ENCODE results near the gene FYN. TPM values are rescaled to one million over a fixed set of nuclear protein-coding genes. Genes with fewer than 3 reads are reported as not detected.

The FYN gene
- total and polyA plus RNA-seq, 2 donors, result 93.9 to 97.6 TPM

GRCh38 chr6:111862741-111863140, 10.5 kb downstream of the FYN start:
- peaks cover 0 to 9% of the 10 kb centered on the region in 2 donors for H3K36me3 ChIP-seq (ENCODE audit: control insufficient read depth in 2 of 2, insufficient read depth in 2 of 2, low read length in 1 of 2)
- 96% methylated on average over 6 of the region's 6 CpGs for WGBS
- no peak for DNase-seq (ENCODE audit: low read depth in 6 of 9, low spot score in 9 of 9)
- peaks cover 51 to 73% of the 10 kb centered on the region in 2 donors for H3K4me1 ChIP-seq (ENCODE audit: control insufficient read depth in 2 of 2, insufficient read depth in 2 of 2, low read length in 2 of 2)
- no peak overlapping the region for H3K4me3 ChIP-seq (ENCODE audit: low read length in 2 of 2)
- H3K27me3 ChIP-seq (ENCODE audit: control insufficient read depth in 2 of 2, insufficient read depth in 1 of 2, low read length in 1 of 2), result no peaks in the 10 kb centered on the region
- no peaks in the 10 kb centered on the region for H3K9me3 ChIP-seq (ENCODE audit: control insufficient read depth in 2 of 2, insufficient read depth in 1 of 2, low read length in 1 of 2)
- H3K27ac ChIP-seq (ENCODE audit: low read depth in 1 of 2, low read length in 1 of 2), result peak overlapping the region in 1 of 2 donors; percentile 28

GRCh38 chr6:111862314-111862713, 10.9 kb downstream of the FYN start:
- H3K4me3 ChIP-seq (ENCODE audit: low read length in 2 of 2), result no peak overlapping the region
- H3K9me3 ChIP-seq (ENCODE audit: control insufficient read depth in 2 of 2, insufficient read depth in 1 of 2, low read length in 1 of 2), result no peaks in the 10 kb centered on the region
- DNase-seq (ENCODE audit: low read depth in 6 of 9, low spot score in 9 of 9), result no peak
- H3K36me3 ChIP-seq (ENCODE audit: control insufficient read depth in 2 of 2, insufficient read depth in 2 of 2, low read length in 1 of 2), result peaks cover 0 to 9% of the 10 kb centered on the region in 2 donors
- H3K27me3 ChIP-seq (ENCODE audit: control insufficient read depth in 2 of 2, insufficient read depth in 1 of 2, low read length in 1 of 2), result no peaks in the 10 kb centered on the region
- WGBS, result 97% methylated on average over 5 of the region's 5 CpGs
- H3K4me1 ChIP-seq (ENCODE audit: control insufficient read depth in 2 of 2, insufficient read depth in 2 of 2, low read length in 2 of 2), result peaks cover 51 to 70% of the 10 kb centered on the region in 2 donors
- peak overlapping the region in 1 of 2 donors; percentile 73 for H3K27ac ChIP-seq (ENCODE audit: low read depth in 1 of 2, low read length in 1 of 2)

- peak in 3 of 9 donors; percentile 60 to 76 (median 61) for DNase-seq (ENCODE audit: low read depth in 6 of 9, low spot score in 9 of 9)
- H3K9me3 ChIP-seq (ENCODE audit: control insufficient read depth in 2 of 2, insufficient read depth in 1 of 2, low read length in 1 of 2), result no peaks in the 10 kb centered on the region
- H3K27ac ChIP-seq (ENCODE audit: low read depth in 1 of 2, low read length in 1 of 2), result peak overlapping the region in 1 of 2 donors; percentile 73
- WGBS, result 68% methylated on average over 7 of the region's 7 CpGs
- no peaks in the 10 kb centered on the region for H3K27me3 ChIP-seq (ENCODE audit: control insufficient read depth in 2 of 2, insufficient read depth in 1 of 2, low read length in 1 of 2)
- no peak overlapping the region for H3K4me3 ChIP-seq (ENCODE audit: low read length in 2 of 2)
- peaks cover 0 to 9% of the 10 kb centered on the region in 2 donors for H3K36me3 ChIP-seq (ENCODE audit: control insufficient read depth in 2 of 2, insufficient read depth in 2 of 2, low read length in 1 of 2)
- H3K4me1 ChIP-seq (ENCODE audit: control insufficient read depth in 2 of 2, insufficient read depth in 2 of 2, low read length in 2 of 2), result peaks cover 49 to 63% of the 10 kb centered on the region in 2 donors
Measured at GRCh38 chr6:111861431-111861885, 11.8 kb downstream of the FYN start.

DNA sequence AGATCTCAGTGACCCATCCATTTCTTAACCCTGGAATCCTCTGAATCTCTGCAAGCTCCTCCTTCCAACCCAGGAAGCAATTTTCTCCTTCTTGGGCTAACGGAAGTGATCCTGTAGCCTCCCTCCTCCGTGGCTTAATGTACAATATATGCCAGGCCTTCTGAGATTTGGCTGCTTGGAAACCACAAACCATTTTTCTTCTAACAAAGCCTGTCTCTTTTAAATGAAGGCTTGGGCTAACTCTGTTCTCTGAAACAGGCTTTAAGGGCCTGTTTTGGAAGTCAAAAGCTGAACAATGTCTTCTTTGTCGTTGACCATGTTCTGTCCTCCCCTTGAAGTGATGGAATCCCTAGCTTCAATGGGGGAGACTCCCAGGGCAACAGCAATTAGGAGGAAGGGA, 14.9 kb downstream of the FYN start:
- DNase-seq (ENCODE audit: low read depth in 6 of 9, low spot score in 9 of 9), result no peak
- WGBS, result 76% methylated on average over 3 of the region's 3 CpGs
- Histone ChIP-seq H3K4me3 (ENCODE audit: low read length in 2 of 2) (no peak overlapping the region), H3K36me3 (ENCODE audit: control insufficient read depth in 2 of 2, insufficient read depth in 2 of 2, low read length in 1 of 2) (peaks cover 0 to 13% of the 10 kb centered on the region in 2 donors), H3K27ac (ENCODE audit: low read depth in 1 of 2, low read length in 1 of 2) (no peak overlapping the region), H3K4me1 (ENCODE audit: control insufficient read depth in 2 of 2, insufficient read depth in 2 of 2, low read length in 2 of 2) (peaks cover 39 to 47% of the 10 kb centered on the region in 2 donors), H3K27me3 (ENCODE audit: control insufficient read depth in 2 of 2, insufficient read depth in 1 of 2, low read length in 1 of 2) (no peaks in the 10 kb centered on the region), H3K9me3 (ENCODE audit: control insufficient read depth in 2 of 2, insufficient read depth in 1 of 2, low read length in 1 of 2) (no peaks in the 10 kb centered on the region)

DNA sequence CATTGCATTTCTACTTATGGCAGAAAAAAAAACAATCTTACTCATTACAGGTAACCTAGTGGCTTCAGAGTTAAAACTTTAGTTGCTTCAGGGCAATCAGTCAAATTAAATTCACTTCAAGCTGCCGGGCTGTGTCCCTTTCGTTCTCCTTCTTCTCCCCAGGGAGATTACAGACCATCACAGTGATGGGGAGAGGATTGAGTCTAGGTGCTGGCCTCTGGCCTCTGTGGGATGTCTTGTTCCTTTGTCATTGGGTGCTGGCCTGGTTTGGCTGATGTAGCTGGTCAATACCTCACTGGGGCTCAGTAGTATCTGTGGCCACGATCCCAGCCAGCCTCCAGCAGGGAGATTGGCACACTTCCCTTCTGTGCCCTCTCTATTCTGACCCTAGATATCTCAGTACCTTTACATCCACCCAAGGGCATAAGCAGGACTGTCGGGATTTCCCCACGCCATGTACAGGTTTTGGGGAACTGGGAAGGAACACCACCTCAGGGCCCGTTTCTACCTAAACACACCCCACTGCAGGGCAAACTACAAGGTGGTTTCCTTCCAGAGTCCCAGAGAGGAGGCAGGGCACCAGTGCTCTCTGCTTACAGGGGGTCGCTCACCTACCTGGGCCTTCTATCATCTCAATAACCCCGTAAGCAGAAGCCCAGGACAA, 15.4 kb downstream of the FYN start:
- no peak for DNase-seq (ENCODE audit: low read depth in 6 of 9, low spot score in 9 of 9)
- no peak overlapping the region for H3K27ac ChIP-seq (ENCODE audit: low read depth in 1 of 2, low read length in 1 of 2)
- H3K36me3 ChIP-seq (ENCODE audit: control insufficient read depth in 2 of 2, insufficient read depth in 2 of 2, low read length in 1 of 2), result peaks cover 0 to 15% of the 10 kb centered on the region in 2 donors
- H3K9me3 ChIP-seq (ENCODE audit: control insufficient read depth in 2 of 2, insufficient read depth in 1 of 2, low read length in 1 of 2), result no peaks in the 10 kb centered on the region
- no peaks in the 10 kb centered on the region for H3K27me3 ChIP-seq (ENCODE audit: control insufficient read depth in 2 of 2, insufficient read depth in 1 of 2, low read length in 1 of 2)
- 95% methylated on average over 8 of the region's 8 CpGs for WGBS
- peaks cover 38 to 47% of the 10 kb centered on the region in 2 donors for H3K4me1 ChIP-seq (ENCODE audit: control insufficient read depth in 2 of 2, insufficient read depth in 2 of 2, low read length in 2 of 2)
- H3K4me3 ChIP-seq (ENCODE audit: low read length in 2 of 2), result no peak overlapping the region

DNA sequence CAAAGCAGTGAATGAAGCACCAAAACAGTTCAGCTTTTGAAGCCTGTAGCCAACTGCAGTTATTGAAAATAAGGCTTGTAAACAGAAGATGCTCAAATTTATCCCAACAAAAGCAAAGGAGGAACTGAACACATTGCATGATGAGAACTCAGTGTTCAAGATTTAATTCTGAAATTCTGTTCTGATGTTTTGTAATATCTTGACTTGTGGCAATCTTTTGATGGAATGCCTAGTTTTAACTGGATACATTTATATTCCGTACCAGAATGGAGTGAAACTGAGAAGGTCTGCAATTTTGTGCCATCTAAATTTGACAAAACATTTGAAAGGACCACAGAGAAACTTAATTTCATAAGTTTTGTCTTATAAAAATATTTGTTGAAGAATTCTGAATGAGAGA, 17.5 kb downstream of the FYN start:
- Histone ChIP-seq H3K4me3 (ENCODE audit: low read length in 2 of 2) (no peak overlapping the region), H3K4me1 (ENCODE audit: control insufficient read depth in 2 of 2, insufficient read depth in 2 of 2, low read length in 2 of 2) (peaks cover 18 to 31% of the 10 kb centered on the region in 2 donors), H3K27me3 (ENCODE audit: control insufficient read depth in 2 of 2, insufficient read depth in 1 of 2, low read length in 1 of 2) (no peaks in the 10 kb centered on the region), H3K9me3 (ENCODE audit: control insufficient read depth in 2 of 2, insufficient read depth in 1 of 2, low read length in 1 of 2) (no peaks in the 10 kb centered on the region), H3K36me3 (ENCODE audit: control insufficient read depth in 2 of 2, insufficient read depth in 2 of 2, low read length in 1 of 2) (peaks cover 0 to 12% of the 10 kb centered on the region in 2 donors), H3K27ac (ENCODE audit: low read depth in 1 of 2, low read length in 1 of 2) (no peak overlapping the region)
- WGBS, result 99% methylated on average over 1 of the region's 1 CpG
- DNase-seq (ENCODE audit: low read depth in 6 of 9, low spot score in 9 of 9), result no peak

DNA sequence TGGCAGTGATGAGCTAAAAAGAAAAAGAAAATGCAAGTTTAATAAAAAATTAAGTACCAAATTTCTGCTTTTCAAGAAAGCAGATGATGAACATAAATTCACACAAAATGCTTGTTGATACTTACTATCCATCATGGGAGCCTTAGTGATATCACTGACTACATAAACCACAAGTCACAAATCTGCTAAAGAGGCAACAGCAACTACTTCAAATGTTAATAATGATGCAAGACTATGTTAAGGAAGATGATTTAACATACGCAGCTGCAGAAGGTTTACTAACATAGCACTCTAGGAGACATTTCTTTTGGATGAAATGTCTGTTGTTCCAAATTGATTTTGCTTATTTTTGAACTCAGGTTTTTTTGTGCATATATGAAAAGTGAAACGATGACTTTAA, 18.6 kb downstream of the FYN start:
- Histone ChIP-seq H3K27me3 (ENCODE audit: control insufficient read depth in 2 of 2, insufficient read depth in 1 of 2, low read length in 1 of 2) (no peaks in the 10 kb centered on the region), H3K36me3 (ENCODE audit: control insufficient read depth in 2 of 2, insufficient read depth in 2 of 2, low read length in 1 of 2) (peaks cover 0 to 12% of the 10 kb centered on the region in 2 donors), H3K9me3 (ENCODE audit: control insufficient read depth in 2 of 2, insufficient read depth in 1 of 2, low read length in 1 of 2) (no peaks in the 10 kb centered on the region), H3K27ac (ENCODE audit: low read depth in 1 of 2, low read length in 1 of 2) (no peak overlapping the region), H3K4me3 (ENCODE audit: low read length in 2 of 2) (no peak overlapping the region), H3K4me1 (ENCODE audit: control insufficient read depth in 2 of 2, insufficient read depth in 2 of 2, low read length in 2 of 2) (peaks cover 8 to 28% of the 10 kb centered on the region in 2 donors)
- WGBS, result 90% methylated on average over 2 of the region's 2 CpGs
- DNase-seq (ENCODE audit: low read depth in 6 of 9, low spot score in 9 of 9), result no peak

- H3K27me3 ChIP-seq (ENCODE audit: control insufficient read depth in 2 of 2, insufficient read depth in 1 of 2, low read length in 1 of 2), result no peaks in the 10 kb centered on the region
- no peak overlapping the region for H3K27ac ChIP-seq (ENCODE audit: low read depth in 1 of 2, low read length in 1 of 2)
- 93% methylated on average over 2 of the region's 2 CpGs for WGBS
- H3K4me1 ChIP-seq (ENCODE audit: control insufficient read depth in 2 of 2, insufficient read depth in 2 of 2, low read length in 2 of 2), result peaks cover 1 to 23% of the 10 kb centered on the region in 2 donors
- H3K4me3 ChIP-seq (ENCODE audit: low read length in 2 of 2), result no peak overlapping the region
- no peak for DNase-seq (ENCODE audit: low read depth in 6 of 9, low spot score in 9 of 9)
- H3K36me3 ChIP-seq (ENCODE audit: control insufficient read depth in 2 of 2, insufficient read depth in 2 of 2, low read length in 1 of 2), result peaks cover 0 to 12% of the 10 kb centered on the region in 2 donors
- H3K9me3 ChIP-seq (ENCODE audit: control insufficient read depth in 2 of 2, insufficient read depth in 1 of 2, low read length in 1 of 2), result no peaks in the 10 kb centered on the region
Measured at GRCh38 chr6:111852725-111853124, 20.5 kb downstream of the FYN start.

GRCh38 chr6:111850295-111850937, 22.8 kb downstream of the FYN start:
- no peak for DNase-seq (ENCODE audit: low read depth in 6 of 9, low spot score in 9 of 9)
- Histone ChIP-seq H3K27me3 (ENCODE audit: control insufficient read depth in 2 of 2, insufficient read depth in 1 of 2, low read length in 1 of 2) (no peaks in the 10 kb centered on the region), H3K27ac (ENCODE audit: low read depth in 1 of 2, low read length in 1 of 2) (no peak overlapping the region), H3K9me3 (ENCODE audit: control insufficient read depth in 2 of 2, insufficient read depth in 1 of 2, low read length in 1 of 2) (no peaks in the 10 kb centered on the region), H3K4me1 (ENCODE audit: control insufficient read depth in 2 of 2, insufficient read depth in 2 of 2, low read length in 2 of 2) (peaks cover 21 to 43% of the 10 kb centered on the region in 2 donors), H3K4me3 (ENCODE audit: low read length in 2 of 2) (no peak overlapping the region), H3K36me3 (ENCODE audit: control insufficient read depth in 2 of 2, insufficient read depth in 2 of 2, low read length in 1 of 2) (peaks cover 0 to 21% of the 10 kb centered on the region in 2 donors)
- WGBS, result 87% methylated on average over 10 of the region's 10 CpGs
